Measurements from ENCODE around the gene TRMT1.

The TRMT1 gene

GRCh38 chr19:13103581-13104359, 12.8 kb downstream of the TRMT1 start:
- no peak for DNase-seq

GRCh38 chr19:13102666-13103580, 13.6 kb downstream of the TRMT1 start, which contains the start of gene LYL1:
TSS of gene LYL1 (minus strand) at chr19:13102858. CDS start at chr19:13101171, 1,687 bp downstream.
- DNase-seq = peak in 15 of 56 donors; percentile 13 to 66 (median 42)

GRCh38 chr19:13102416-13102665, 14.2 kb downstream of the TRMT1 start:
- no peak for DNase-seq

GRCh38 chr19:13101590-13102415, 14.7 kb downstream of the TRMT1 start:
- no peak for DNase-seq

- no peak for DNase-seq
These were observed 15.5 kb downstream of the TRMT1 start for GRCh38 chr19:13100841-13101589.

- no peak for DNase-seq
These were observed 16.4 kb downstream of the TRMT1 start for GRCh38 chr19:13100031-13100588.

- DNase-seq = peak in 10 of 56 donors; percentile 13 to 61 (median 36)
These were observed 17.2 kb downstream of the TRMT1 start for GRCh38 chr19:13099073-13099999.

- peak in 4 of 56 donors; percentile 8 to 60 (median 34) for DNase-seq
These were observed 18.1 kb downstream of the TRMT1 start for GRCh38 chr19:13098277-13099072.

- peak in 3 of 56 donors; percentile 28 to 40 (median 38) for DNase-seq
These were observed 18.9 kb downstream of the TRMT1 start for GRCh38 chr19:13097463-13098258.

- no peak for DNase-seq
These were observed 19.5 kb downstream of the TRMT1 start for GRCh38 chr19:13097033-13097462.

GRCh38 chr19:13095934-13096927, 20.3 kb downstream of the TRMT1 start:
- DNase-seq = no peak

GRCh38 chr19:13095393-13095784, 21.2 kb downstream of the TRMT1 start:
- no peak for DNase-seq

GRCh38 chr19:13094771-13095392, 21.7 kb downstream of the TRMT1 start:
- no peak for DNase-seq

GRCh38 chr19:13094106-13094504, 22.4 kb downstream of the TRMT1 start:
- DNase-seq = peak in 9 of 56 donors; percentile 43 to 68 (median 52)

- DNase-seq = peak in 54 of 56 donors; percentile 23 to 92 (median 70)
These were observed 23.0 kb downstream of the TRMT1 start for GRCh38 chr19:13093407-13094105.

Measured in amygdala (tissue), 56 donors.